Esophagus squamous epithelium (tissue), 5 donors: ENCODE results near the gene MYL10. TPM values are rescaled to one million over a fixed set of nuclear protein-coding genes. Genes with fewer than 3 reads are reported as not detected.

Experiments used
- DNase-seq: peaks from one replicate; lab custom pipeline; 2025; lab: John Stamatoyannopoulos, UW
- H3K27ac ChIP-seq, 4 donors: fragments of 200-600 bp; sonication (generic); one replicate each; pipeline ENCODE4 v1.5.1; 2016 to 2019; ENCODE audit warnings: mild to moderate bottlenecking in 1 of 4
- H3K27me3 ChIP-seq, 4 donors: fragments of 200-600 bp; sonication (generic); 1 replicate in 3 of 4; 2 replicates in 1 of 4; pipeline versions ENCODE4 v1.5.1 to v1.6.0; 2017 to 2021; ENCODE audit warnings: antibody characterized with exemption in 1 of 4
- H3K36me3 ChIP-seq, 3 donors: fragments of 200-600 bp; sonication (generic); one replicate each; pipeline ENCODE4 v1.5.1; 2016 to 2019
- H3K4me1 ChIP-seq, 3 donors: fragments of 200-600 bp; sonication (generic); one replicate each; pipeline ENCODE4 v1.5.1; 2017 to 2019
- H3K4me3 ChIP-seq, 4 donors: fragments of 200-600 bp; sonication (generic); 1 replicate in 3 of 4; 2 replicates in 1 of 4; pipeline ENCODE4 v1.5.1; 2016 to 2019; ENCODE audit warnings: mild to moderate bottlenecking in 2 of 4, moderate library complexity in 1 of 4
- H3K9me3 ChIP-seq, 3 donors: fragments of 200-600 bp; sonication (generic); one replicate each; pipeline ENCODE4 v1.5.1; 2016 to 2019
- CTCF ChIP-seq, 6 experiments: fragments of 450-650 bp in 4 of 6; fragments of 200-600 bp in 2 of 6; sonication (generic) in 2 of 6; IDR thresholded peaks; one replicate each; pipeline ENCODE4 v1.5.1; 2016 to 2019; ENCODE audit warnings: antibody characterized with exemption in 6 of 6, mild to moderate bottlenecking in 4 of 6, moderate library complexity in 4 of 6
- POLR2A ChIP-seq, 4 donors: fragments of 450-650 bp; IDR thresholded peaks; one replicate each; pipeline ENCODE4 v1.6.1; 2017; ENCODE audit warnings: antibody characterized with exemption in 4 of 4, mild to moderate bottlenecking in 4 of 4, moderate library complexity in 3 of 4
- WGBS, 2 donors: methylation state at CpG; one replicate each; pipeline ENCODE4 v1.1.5; 2018; 5-methylcytosine and 5-hydroxymethylcytosine counted together
- intact Hi-C: fragments of 100-400 bp; cut with DNase I; formaldehyde crosslinking; loops from one replicate; pipeline ENCODE4 v1.15.0; 2022
- total RNA-seq, 4 donors: library from RNA; depleted of rRNA; stranded (reverse); fragments of >200 nt; gene quantifications; one replicate each; pipeline ENCODE4 v1.1.0, GENCODE V29; 2016
- donor health status: DM: yes; HTN: yes; CAD: no.

The MYL10 gene
- total RNA-seq, 4 donors from 2014 or later: not detected

- Histone ChIP-seq H3K27ac (no peak overlapping the region), H3K27me3 (peaks cover 0 to 58% (median 2%) of the 10 kb centered on the region in 4 donors), H3K4me3 (no peak overlapping the region), H3K4me1 (no peaks in the 10 kb centered on the region), H3K36me3 (no peaks in the 10 kb centered on the region), H3K9me3 (peaks cover 0 to 17% (median 8%) of the 10 kb centered on the region in 3 donors)
- 55 to 63% methylated on average over 1 of the region's 1 CpG for WGBS, 2 donors
- intact Hi-C loops: no loop called here
- TF ChIP-seq CTCF (IDR thresholded peaks at IDR 0.05): no peak
- TF ChIP-seq POLR2A (IDR thresholded peaks at IDR 0.05): no peak
- DNase-seq: no peak
Observed at GRCh38 chr7:101578552-101578951, 50.5 kb downstream of the MYL10 start.

GRCh38 chr7:101576998-101577397 lies 52.1 kb downstream of the MYL10 start:
- DNase-seq: no peak
- H3K4me1 ChIP-seq: no peaks in the 10 kb centered on the region
- peaks cover 0 to 29% (median 8%) of the 10 kb centered on the region in 3 donors for H3K9me3 ChIP-seq
- 59 to 63% methylated on average over 3 of the region's 3 CpGs for WGBS, 2 donors
- H3K27me3 ChIP-seq: peaks cover 0 to 42% (median under 1%) of the 10 kb centered on the region in 4 donors
- no peaks in the 10 kb centered on the region for H3K36me3 ChIP-seq
- no peak overlapping the region for H3K27ac ChIP-seq
- H3K4me3 ChIP-seq: no peak overlapping the region
- no peak for TF ChIP-seq POLR2A (IDR thresholded peaks at IDR 0.05)
- no peak for TF ChIP-seq CTCF (IDR thresholded peaks at IDR 0.05)
- intact Hi-C loops: no loop called here

GRCh38 chr7:101575721-101576120 lies 53.4 kb downstream of the MYL10 start:
- H3K36me3 ChIP-seq: no peaks in the 10 kb centered on the region
- H3K9me3 ChIP-seq: peaks cover 0 to 32% (median 8%) of the 10 kb centered on the region in 3 donors
- intact Hi-C loops: no loop called here
- DNase-seq: no peak
- peaks cover 0 to 32% (median 0%) of the 10 kb centered on the region in 4 donors for H3K27me3 ChIP-seq
- no peak overlapping the region for H3K27ac ChIP-seq
- TF ChIP-seq CTCF (IDR thresholded peaks at IDR 0.05) (no peak), POLR2A (IDR thresholded peaks at IDR 0.05) (no peak)
- no peak overlapping the region for H3K4me3 ChIP-seq
- H3K4me1 ChIP-seq: no peaks in the 10 kb centered on the region

- Histone ChIP-seq H3K4me3 (no peak overlapping the region), H3K9me3 (peaks cover 0 to 32% (median 8%) of the 10 kb centered on the region in 3 donors), H3K27me3 (peaks cover 0 to 26% (median 0%) of the 10 kb centered on the region in 4 donors), H3K27ac (no peak overlapping the region), H3K4me1 (no peaks in the 10 kb centered on the region), H3K36me3 (no peaks in the 10 kb centered on the region)
- intact Hi-C loops: no loop called here
- TF ChIP-seq CTCF (IDR thresholded peaks at IDR 0.05) (no peak), POLR2A (IDR thresholded peaks at IDR 0.05) (no peak)
- no peak for DNase-seq
- WGBS, 2 donors: 24 to 52% methylated on average over 2 of the region's 2 CpGs
Observed at GRCh38 chr7:101575168-101575567, 53.9 kb downstream of the MYL10 start.

- Histone ChIP-seq H3K36me3 (no peaks in the 10 kb centered on the region), H3K4me1 (no peaks in the 10 kb centered on the region), H3K9me3 (peaks cover 0 to 27% (median 8%) of the 10 kb centered on the region in 3 donors), H3K4me3 (no peak overlapping the region), H3K27me3 (peaks cover 0 to 25% (median 1%) of the 10 kb centered on the region in 4 donors), H3K27ac (no peak overlapping the region)
- DNase-seq: no peak
- WGBS, 2 donors: 90 to 100% methylated on average over 2 of the region's 2 CpGs
- intact Hi-C loops: no loop called here
- no peak for TF ChIP-seq POLR2A (IDR thresholded peaks at IDR 0.05)
- no peak for TF ChIP-seq CTCF (IDR thresholded peaks at IDR 0.05)
Observed at GRCh38 chr7:101572156-101572555, 56.9 kb downstream of the MYL10 start.
